HG03558 (cell line): ENCODE measurements around the gene FAM169A.
"Not testable (repeated sequence)": the region's sequence is repeated elsewhere in the genome, so short reads cannot be mapped to it uniquely, and the experiment has no call there.

ENCODE experiments used
- ATAC-seq: cut with Tn5 transposase; IDR thresholded peaks from one replicate; pipeline ENCODE4 v1.9.1; 2021; ENCODE audit warnings: moderate number of reproducible peaks; ENCODE audit not compliant: unreplicated experiment; ENCODE audit errors: extremely low read depth

Gene FAM169A

GRCh38 chr5:74810915-74811314 is 55.3 kb downstream of the FAM169A start:
- no peak for ATAC-seq

GRCh38 chr5:74801941-74802340 is 64.2 kb downstream of the FAM169A start:
- no peak for ATAC-seq

DNA sequence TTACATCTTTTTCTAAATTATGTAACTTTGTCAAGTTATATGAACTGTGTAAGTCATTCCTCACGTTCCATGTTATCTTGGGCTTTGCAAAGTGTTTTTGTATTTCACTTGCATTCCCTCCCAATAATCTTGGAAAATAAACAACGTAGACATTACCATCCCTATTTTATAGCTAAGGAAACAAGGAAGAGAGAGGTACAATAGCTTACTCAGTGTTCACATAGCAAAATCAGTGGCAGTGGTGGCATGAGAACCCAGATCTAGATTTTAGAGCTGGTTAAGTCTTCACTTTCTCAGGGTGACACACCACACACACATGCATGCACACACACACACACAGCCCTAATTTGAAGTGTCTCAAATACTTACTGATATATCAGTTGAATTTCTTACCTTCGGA is 65.0 kb downstream of the FAM169A start:
- ATAC-seq: no peak

DNA sequence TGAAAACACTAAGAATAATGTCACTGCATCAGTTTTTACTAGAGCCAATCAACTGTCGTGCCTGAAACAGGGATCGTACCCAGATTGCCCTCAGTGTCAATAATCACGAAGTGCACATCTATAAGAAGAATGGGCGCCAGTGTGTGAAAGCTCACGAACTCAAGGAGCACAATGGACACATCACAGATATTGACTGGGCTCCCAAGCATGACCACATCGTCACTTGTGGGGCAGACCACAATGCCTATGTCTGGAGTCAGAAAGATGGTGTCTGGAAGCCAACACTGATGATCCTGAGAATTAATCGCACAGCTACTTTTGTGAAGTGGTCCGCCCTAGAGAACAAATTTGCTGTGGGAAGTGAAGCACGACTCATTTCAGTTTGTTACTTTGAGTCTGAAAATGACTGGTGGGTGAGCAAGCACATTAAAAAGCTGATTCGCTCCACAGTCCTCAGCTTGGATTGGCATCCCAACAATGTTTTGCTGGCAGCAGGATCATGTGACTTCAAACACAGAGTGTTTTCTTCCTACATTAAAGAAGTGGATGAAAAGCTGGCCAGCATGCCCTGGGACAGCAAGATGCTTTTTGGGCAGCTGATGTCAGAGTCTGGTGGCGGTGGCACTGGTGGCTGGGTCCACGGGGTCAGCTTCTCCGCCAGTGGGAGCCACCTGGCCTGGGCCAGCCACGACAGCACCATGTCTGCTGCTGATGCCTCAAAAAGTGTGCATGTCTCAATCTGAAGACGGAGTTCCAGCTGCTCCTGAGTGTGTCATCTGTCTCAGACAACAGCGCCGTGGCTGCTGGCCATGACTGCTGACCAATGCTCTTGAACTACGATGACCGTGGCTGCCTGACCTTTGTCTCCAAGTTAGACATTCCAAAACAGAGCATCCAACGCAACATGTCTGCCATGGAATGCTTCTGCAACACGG is 66.9 kb downstream of the FAM169A start:
- no peak for ATAC-seq

DNA sequence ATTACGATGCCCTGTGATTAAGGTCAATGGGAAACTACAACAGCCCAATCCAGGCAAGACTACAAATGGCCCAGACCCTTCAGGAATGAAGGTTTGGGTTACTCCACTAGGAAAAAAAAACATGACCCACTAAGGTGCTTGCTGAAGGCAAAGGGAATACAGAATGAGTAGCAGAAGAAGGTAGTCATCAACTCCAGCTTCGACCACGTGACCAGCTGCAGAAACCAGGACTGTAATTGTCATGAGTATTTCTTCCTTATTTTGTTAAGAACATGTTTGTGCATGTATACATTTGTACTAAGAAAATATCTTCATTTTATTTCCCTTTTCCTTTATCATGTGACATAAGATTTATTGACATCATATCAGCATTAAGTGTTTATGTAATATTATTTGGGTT is 74.5 kb downstream of the FAM169A start:
- not testable (repeated sequence) for ATAC-seq

DNA sequence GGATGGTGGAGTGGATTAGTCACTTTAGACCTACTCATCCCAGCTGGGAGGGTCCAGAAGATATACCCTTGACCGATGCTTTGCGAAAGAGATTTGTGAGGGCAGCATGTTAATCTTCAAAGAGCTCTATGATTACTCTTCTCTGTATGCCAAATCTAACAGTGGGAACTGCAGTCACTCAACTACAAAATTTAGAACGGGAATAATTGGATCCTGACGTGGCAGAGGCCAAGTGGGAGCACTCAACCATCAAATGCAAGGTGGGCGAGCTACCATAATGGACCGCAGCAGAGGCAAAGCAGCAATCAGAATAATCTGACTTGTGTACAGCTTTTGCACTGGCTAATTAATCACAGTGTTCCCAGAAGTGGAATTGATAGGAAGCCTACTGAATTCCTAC is 78.8 kb downstream of the FAM169A start:
- no peak for ATAC-seq

DNA sequence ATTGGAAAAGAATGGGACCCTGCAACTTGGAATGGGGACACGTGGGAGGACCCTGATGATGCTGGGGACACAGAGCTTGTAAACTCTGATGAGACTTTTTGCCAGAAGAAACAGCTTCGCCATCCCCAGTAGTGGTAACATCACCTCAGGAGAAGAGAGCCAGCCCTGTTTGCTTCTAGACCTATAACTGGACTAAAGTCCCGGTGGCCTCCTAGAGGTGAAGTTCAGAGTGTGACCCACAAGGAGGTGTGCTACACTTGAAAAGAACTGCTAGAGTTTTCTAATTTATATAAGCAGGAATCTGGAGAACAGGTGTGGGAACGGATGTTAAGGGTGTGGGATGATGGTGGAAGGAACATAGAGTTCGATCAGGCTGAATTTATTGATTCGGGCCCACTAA is 79.3 kb downstream of the FAM169A start:
- no peak for ATAC-seq

GRCh38 chr5:74778609-74779008 is 87.6 kb downstream of the FAM169A start:
- ATAC-seq: no peak

- no peak for ATAC-seq
These were observed 93.8 kb downstream of the FAM169A start for GRCh38 chr5:74772359-74772758.

DNA sequence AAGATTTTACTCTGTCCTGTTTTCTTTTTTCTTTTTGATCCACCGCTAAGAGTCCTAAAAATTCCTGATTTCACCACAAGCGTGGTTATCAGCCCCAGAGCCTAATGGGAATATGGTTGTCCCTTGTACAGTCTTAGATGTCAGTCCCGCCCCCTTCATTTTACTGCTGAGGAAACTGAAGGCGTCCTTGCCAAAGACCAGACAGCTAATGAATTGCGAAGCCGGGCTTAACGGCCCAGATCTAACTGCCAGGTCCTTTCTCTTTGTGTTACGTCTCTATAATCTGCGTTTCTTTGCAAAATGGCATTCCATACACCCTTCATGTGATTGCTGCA is 98.6 kb downstream of the FAM169A start:
- no peak for ATAC-seq

DNA sequence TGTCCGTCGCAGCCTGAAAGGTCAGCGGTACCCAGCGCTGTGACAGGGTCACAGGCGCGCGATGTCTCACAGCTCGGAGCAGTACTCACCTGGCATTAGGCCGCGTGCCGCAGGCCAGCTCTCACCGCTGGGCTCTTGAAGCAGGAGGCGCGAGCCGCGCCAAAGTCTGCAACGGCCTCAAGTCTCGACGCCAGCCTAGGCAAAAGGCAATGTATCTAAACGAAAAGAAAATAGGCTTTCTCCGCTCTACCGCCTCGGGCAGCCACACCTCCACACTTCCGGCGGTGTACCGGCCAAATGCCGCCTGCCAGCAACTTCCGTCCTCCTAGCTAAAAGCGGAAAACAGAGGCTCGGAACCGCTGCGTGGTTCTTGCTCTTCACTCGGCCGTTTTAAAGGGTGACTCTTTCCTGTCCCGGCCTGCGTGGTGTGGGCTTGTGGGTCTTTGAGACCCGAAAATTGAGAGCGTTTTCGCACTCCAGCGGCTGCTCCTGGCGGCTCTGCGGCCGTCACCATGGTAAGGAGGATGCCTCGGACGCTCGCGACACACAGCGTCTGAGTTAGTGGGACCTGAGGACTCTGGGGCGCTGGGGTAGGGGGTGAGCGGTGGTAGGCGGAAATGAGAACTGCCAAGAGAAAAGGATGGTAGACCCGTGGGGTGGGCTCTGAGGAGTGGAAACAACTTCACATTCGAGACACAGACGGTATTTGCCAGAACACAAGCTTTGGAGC is 99.2 kb downstream of the FAM169A start, which contains the start of the genes GFM2 and NSA2:
GFM2 (minus strand) TSS at position 269 of the 730 bp plus-strand sequence. CDS start 3,375 bp downstream, outside the sequence.
NSA2 (plus strand) TSS at position 401 of the 730 bp plus-strand sequence; CDS start at position 513, 112 bp downstream.
- ATAC-seq: peak; percentile 72

DNA sequence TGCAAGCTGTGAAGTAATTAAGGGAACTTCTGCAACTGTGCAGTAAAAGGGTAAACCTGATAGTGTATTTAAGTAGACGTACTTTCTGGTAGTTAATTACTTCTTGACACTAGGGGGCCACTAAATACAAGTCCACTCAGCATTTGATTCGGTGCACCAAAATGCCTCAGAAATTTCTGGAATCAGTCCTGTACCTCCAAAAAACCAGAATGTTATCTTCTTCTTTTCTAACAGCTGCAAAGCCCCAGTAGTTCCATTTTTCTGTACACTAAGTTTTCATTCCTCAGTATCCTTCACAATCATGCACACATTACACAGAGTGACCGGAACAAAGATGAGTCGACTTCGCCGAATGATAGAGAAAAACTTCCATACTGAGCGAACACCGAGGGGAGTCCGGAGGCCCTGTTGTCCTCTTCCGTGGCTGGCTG is 99.8 kb downstream of the FAM169A start:
- peak; percentile 22 for ATAC-seq

DNA sequence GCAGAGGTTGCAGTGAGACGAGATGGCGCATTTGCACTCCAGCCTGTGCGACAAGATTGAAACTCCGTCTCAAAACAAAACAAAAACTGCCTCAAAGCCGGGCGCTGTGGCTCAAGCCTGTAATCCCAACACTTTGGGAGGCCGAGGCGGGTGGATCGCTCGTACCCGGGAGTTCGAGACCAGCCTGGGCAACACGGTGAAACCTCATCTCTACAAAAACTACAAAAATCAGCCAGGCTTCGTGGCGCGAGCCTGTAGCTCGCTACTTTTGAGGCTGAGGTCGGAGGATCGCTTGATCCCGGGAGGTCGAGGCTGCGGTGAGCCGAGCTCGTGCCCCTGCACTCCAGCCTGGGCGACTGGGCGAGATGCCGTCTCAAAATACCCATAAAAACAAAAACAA is 100.3 kb downstream of the FAM169A start:
- ATAC-seq: no peak

DNA sequence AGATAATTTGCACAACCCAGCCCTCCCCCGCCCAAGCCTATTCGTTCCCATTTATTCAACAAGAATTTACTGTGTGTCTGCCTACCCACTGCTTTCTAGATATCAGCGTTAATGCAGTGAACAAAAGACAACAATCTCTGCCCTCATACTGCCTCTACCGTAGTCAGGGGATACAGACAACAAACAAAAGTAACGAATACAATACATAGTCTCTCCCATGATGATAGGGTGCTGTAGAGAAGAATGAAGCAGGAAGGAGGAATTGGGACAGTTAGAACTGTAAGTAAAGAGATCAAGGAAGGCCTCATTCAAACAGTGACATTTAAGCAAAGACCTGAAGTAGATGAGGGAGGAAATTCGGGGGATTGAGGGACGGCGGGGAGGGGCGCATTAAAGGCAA is 101.0 kb downstream of the FAM169A start:
- ATAC-seq: no peak

DNA sequence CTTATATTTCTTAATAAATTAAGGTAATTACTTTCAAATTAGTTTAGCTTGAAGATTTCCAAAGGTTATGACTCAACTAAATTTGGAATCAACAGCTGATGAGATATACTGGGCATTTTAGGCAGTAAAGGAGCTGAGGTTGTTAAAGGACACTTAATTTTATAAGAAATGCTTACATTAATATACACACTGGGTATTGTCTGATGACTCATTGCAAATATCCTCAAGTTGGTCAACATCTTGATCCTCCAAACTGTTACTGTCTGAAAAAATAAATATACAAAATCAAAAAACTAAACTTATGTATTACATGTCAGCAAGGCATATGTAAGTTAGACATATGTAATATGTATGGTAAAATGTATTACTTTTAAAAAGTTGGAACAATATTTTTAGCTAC is 102.7 kb downstream of the FAM169A start:
- no peak for ATAC-seq

GRCh38 chr5:74762599-74762998 is 103.6 kb downstream of the FAM169A start:
- ATAC-seq: no peak

- no peak for ATAC-seq
These were observed 104.9 kb downstream of the FAM169A start for GRCh38 chr5:74761241-74761640.

- not testable (repeated sequence) for ATAC-seq
These were observed 117.4 kb downstream of the FAM169A start for GRCh38 chr5:74748742-74749141.

GRCh38 chr5:74738406-74738805 is 127.8 kb downstream of the FAM169A start:
- no peak for ATAC-seq

GRCh38 chr5:74736759-74737158 is 129.4 kb downstream of the FAM169A start:
- ATAC-seq: no peak
